Activated CD8-positive, alpha-beta memory T cell treated with anti-CD3 and anti-CD28 coated beads for 1 hour (primary cell): Measurements from ENCODE around the gene RAD23A.
"Not testable (repeated sequence)": the region's sequence is repeated elsewhere in the genome, so short reads cannot be mapped to it uniquely, and the experiment has no call there.

Experiments used
- DNase-seq, 2 donors: peaks; one replicate each; pipeline ENCODE4 v3.0.0-alpha.2; 2020; ENCODE audit warnings: low read depth in 1 of 2; ENCODE audit errors: extremely low read depth in 1 of 2

RAD23A gene

GRCh38 chr19:12954612-12954962 is 8.9 kb downstream of the RAD23A start:
- no peak for DNase-seq

GRCh38 chr19:12955575-12955974 is 9.9 kb downstream of the RAD23A start:
- DNase-seq, result not testable (repeated sequence)

- DNase-seq, result no peak
These were observed 10.3 kb downstream of the RAD23A start for GRCh38 chr19:12955996-12956395.

- DNase-seq, result peak in 1 of 2 donors; percentile 73
These were observed 11.1 kb downstream of the RAD23A start, which contains the start of gene GADD45GIP1 for GRCh38 chr19:12956446-12957388. Gene GADD45GIP1, minus strand, starts transcription at chr19:12957223. Its CDS starts 11 bp downstream, at chr19:12957212.

GRCh38 chr19:12957389-12957952 is 11.8 kb downstream of the RAD23A start:
- not testable (repeated sequence) for DNase-seq

- no peak for DNase-seq
These were observed 13.8 kb downstream of the RAD23A start for GRCh38 chr19:12959481-12959880.

- DNase-seq, result peak; percentile 46 to 67
These were observed 19.6 kb downstream of the RAD23A start for GRCh38 chr19:12965017-12965811.

GRCh38 chr19:12965812-12966135 is 20.1 kb downstream of the RAD23A start:
- no peak for DNase-seq

- no peak for DNase-seq
These were observed 22.2 kb downstream of the RAD23A start for GRCh38 chr19:12967907-12968306.

GRCh38 chr19:12969292-12969988 is 23.8 kb downstream of the RAD23A start, which contains the start of gene DAND5:
Gene DAND5, plus strand, starts transcription at chr19:12969576. Its CDS starts 85 bp downstream, at chr19:12969661.
- no peak for DNase-seq

- DNase-seq, result no peak
These were observed 24.6 kb downstream of the RAD23A start for GRCh38 chr19:12970070-12970820.

- no peak for DNase-seq
These were observed 27.6 kb downstream of the RAD23A start for GRCh38 chr19:12973236-12973635.

GRCh38 chr19:12974301-12975220 is 28.9 kb downstream of the RAD23A start:
- DNase-seq, result no peak

GRCh38 chr19:12975221-12975741 is 29.6 kb downstream of the RAD23A start:
- no peak for DNase-seq

- not testable (repeated sequence) for DNase-seq
These were observed 30.4 kb downstream of the RAD23A start for GRCh38 chr19:12976109-12976508.

GRCh38 chr19:12979974-12980373 is 34.3 kb downstream of the RAD23A start:
- DNase-seq, result no peak

- DNase-seq, result no peak
These were observed 37.0 kb downstream of the RAD23A start for GRCh38 chr19:12982648-12983047.

GRCh38 chr19:12983091-12983490 is 37.4 kb downstream of the RAD23A start:
- no peak for DNase-seq
